ENCODE results near the gene CYB5R2.

DNA sequence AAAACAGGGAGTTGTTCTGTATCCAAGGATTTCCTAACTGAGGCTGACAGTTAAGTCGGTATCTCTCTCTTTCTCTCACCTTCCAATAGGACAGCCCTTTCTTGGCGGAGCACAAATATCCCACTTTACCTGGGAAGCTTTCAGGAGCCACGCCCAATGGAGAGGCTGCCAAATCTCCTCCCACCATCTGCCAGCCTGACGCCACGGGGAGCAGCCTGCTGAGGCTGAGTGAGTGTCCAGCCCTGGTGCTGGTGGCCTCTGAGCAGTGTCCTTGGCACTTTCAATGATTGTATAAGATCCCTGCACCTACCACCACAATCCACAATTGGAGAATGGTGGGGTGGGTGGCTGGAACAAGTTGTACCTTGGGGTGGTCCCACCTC, 33.7 kb downstream of the CYB5R2 start:
- TF ChIP-seq TAF1 (IDR thresholded peaks at IDR 0.05; ENCODE audit: low read depth), result no peak
- no peak for TF ChIP-seq CREB1 (IDR thresholded peaks at IDR 0.05; ENCODE audit: low read depth)
